Duodenal mucosa (tissue), 2 donors: ENCODE measurements around the gene ARSJ.
"Not testable (repeated sequence)": the region's sequence is repeated elsewhere in the genome, so short reads cannot be mapped to it uniquely, and the experiment has no call there.

Experiments
- H3K27ac ChIP-seq: one replicate; pipeline ENCODE4 v1.7.0; 2013; ENCODE audit warnings: low read depth, low read length
- H3K27me3 ChIP-seq, 2 donors: one replicate each; pipeline ENCODE4 v1.7.0; 2013; ENCODE audit warnings: low read length in 2 of 2, control low read depth in 1 of 2; ENCODE audit not compliant: insufficient read depth in 2 of 2, control insufficient read depth in 1 of 2
- H3K36me3 ChIP-seq, 2 donors: one replicate each; pipeline ENCODE4 v1.7.0; 2013; ENCODE audit warnings: low read length in 2 of 2, control low read depth in 1 of 2; ENCODE audit not compliant: insufficient read depth in 2 of 2, control insufficient read depth in 1 of 2
- H3K4me1 ChIP-seq, 2 donors: one replicate each; pipeline ENCODE4 v1.7.0; 2013; ENCODE audit warnings: low read length in 2 of 2, control low read depth in 1 of 2; ENCODE audit not compliant: insufficient read depth in 2 of 2, control insufficient read depth in 1 of 2
- H3K4me3 ChIP-seq, 2 donors: one replicate each; pipeline ENCODE4 v1.7.0; 2013; ENCODE audit warnings: low read length in 2 of 2, low read depth in 1 of 2
- H3K9ac ChIP-seq, 2 donors: one replicate each; pipeline ENCODE4 v1.7.0; 2013; ENCODE audit warnings: low read length in 2 of 2, low read depth in 1 of 2
- H3K9me3 ChIP-seq, 2 donors: one replicate each; pipeline ENCODE4 v1.7.0; 2013; ENCODE audit warnings: low read length in 2 of 2, control low read depth in 1 of 2; ENCODE audit not compliant: control insufficient read depth in 1 of 2

The ARSJ gene

GRCh38 chr4:114015444-114015899 is 36.0 kb upstream of the ARSJ start:
- no peak overlapping the region for H3K9ac ChIP-seq
- H3K36me3 ChIP-seq, result no peaks in the 10 kb centered on the region
- peaks cover 0 to 5% of the 10 kb centered on the region in 2 donors for H3K4me1 ChIP-seq
- no peaks in the 10 kb centered on the region for H3K9me3 ChIP-seq
- no peak overlapping the region for H3K4me3 ChIP-seq
- no peak overlapping the region for H3K27ac ChIP-seq
- H3K27me3 ChIP-seq, result no peaks in the 10 kb centered on the region

- not testable (repeated sequence) for H3K4me1 ChIP-seq, H3K36me3 ChIP-seq, H3K27me3 ChIP-seq, H3K4me3 ChIP-seq, H3K27ac ChIP-seq, H3K9ac ChIP-seq, H3K9me3 ChIP-seq
These were observed 33.8 kb upstream of the ARSJ start for GRCh38 chr4:114013201-114013600.

- H3K9me3 ChIP-seq, result no peaks in the 10 kb centered on the region
- H3K4me1 ChIP-seq, result no peaks in the 10 kb centered on the region
- H3K4me3 ChIP-seq, result no peak overlapping the region
- H3K9ac ChIP-seq, result no peak overlapping the region
- H3K36me3 ChIP-seq, result no peaks in the 10 kb centered on the region
- H3K27ac ChIP-seq, result no peak overlapping the region
- no peaks in the 10 kb centered on the region for H3K27me3 ChIP-seq
These were observed 33.3 kb upstream of the ARSJ start for GRCh38 chr4:114012749-114013148.

- no peak overlapping the region for H3K9ac ChIP-seq
- no peak overlapping the region for H3K4me3 ChIP-seq
- H3K4me1 ChIP-seq, result no peaks in the 10 kb centered on the region
- H3K9me3 ChIP-seq, result no peaks in the 10 kb centered on the region
- H3K36me3 ChIP-seq, result no peaks in the 10 kb centered on the region
- no peak overlapping the region for H3K27ac ChIP-seq
- no peaks in the 10 kb centered on the region for H3K27me3 ChIP-seq
These were observed 26.4 kb upstream of the ARSJ start for GRCh38 chr4:114005569-114006442.

GRCh38 chr4:114004483-114005226 is 25.2 kb upstream of the ARSJ start:
- H3K9ac ChIP-seq, H3K27ac ChIP-seq, H3K27me3 ChIP-seq, H3K9me3 ChIP-seq, H3K36me3 ChIP-seq, H3K4me1 ChIP-seq, H3K4me3 ChIP-seq: not testable (repeated sequence)

- H3K27ac ChIP-seq, result no peak overlapping the region
- no peaks in the 10 kb centered on the region for H3K9me3 ChIP-seq
- H3K9ac ChIP-seq, result no peak overlapping the region
These were observed 19.1 kb upstream of the ARSJ start for GRCh38 chr4:113998531-113998930.

GRCh38 chr4:113998079-113998478 is 18.6 kb upstream of the ARSJ start:
- Histone ChIP-seq H3K4me3 (no peak overlapping the region), H3K27ac (no peak overlapping the region)

More at GRCh38 chr4:113998531-113998930, 19.1 kb upstream of the ARSJ start:
- no peaks in the 10 kb centered on the region for H3K36me3 ChIP-seq
- H3K27me3 ChIP-seq, result no peaks in the 10 kb centered on the region
- H3K4me3 ChIP-seq, result no peak overlapping the region
- no peaks in the 10 kb centered on the region for H3K4me1 ChIP-seq

GRCh38 chr4:113997206-113997605 is 17.8 kb upstream of the ARSJ start:
- Histone ChIP-seq H3K36me3 (no peaks in the 10 kb centered on the region), H3K27me3 (no peaks in the 10 kb centered on the region), H3K9me3 (no peaks in the 10 kb centered on the region), H3K9ac (no peak overlapping the region), H3K27ac (no peak overlapping the region), H3K4me1 (no peaks in the 10 kb centered on the region), H3K4me3 (no peak overlapping the region)

More at GRCh38 chr4:113998079-113998478, 18.6 kb upstream of the ARSJ start:
- H3K27me3 ChIP-seq, result no peaks in the 10 kb centered on the region
- H3K9me3 ChIP-seq, result no peaks in the 10 kb centered on the region
- H3K4me1 ChIP-seq, result no peaks in the 10 kb centered on the region
- H3K9ac ChIP-seq, result no peak overlapping the region
- H3K36me3 ChIP-seq, result no peaks in the 10 kb centered on the region

GRCh38 chr4:113996599-113997177 is 17.2 kb upstream of the ARSJ start:
- H3K27me3 ChIP-seq, result no peaks in the 10 kb centered on the region
- no peaks in the 10 kb centered on the region for H3K9me3 ChIP-seq
- H3K4me3 ChIP-seq, result no peak overlapping the region
- H3K36me3 ChIP-seq, result no peaks in the 10 kb centered on the region
- no peak overlapping the region for H3K9ac ChIP-seq
- no peaks in the 10 kb centered on the region for H3K4me1 ChIP-seq
- H3K27ac ChIP-seq, result no peak overlapping the region

- Histone ChIP-seq H3K9ac (no peak overlapping the region), H3K36me3 (no peaks in the 10 kb centered on the region), H3K4me1 (no peaks in the 10 kb centered on the region), H3K9me3 (no peaks in the 10 kb centered on the region), H3K4me3 (no peak overlapping the region), H3K27me3 (no peaks in the 10 kb centered on the region), H3K27ac (no peak overlapping the region)
These were observed 14.4 kb upstream of the ARSJ start for GRCh38 chr4:113993887-113994286.
